Measurements from ENCODE around the gene FEN1.
A peak's percentile ranks its signal among the peaks of the same experiment; 100 is the strongest.

FEN1 gene

GRCh38 chr11:61827571-61828378 is 35.1 kb downstream of the FEN1 start, which contains the start of gene FADS2:
Gene FADS2, plus strand, starts transcription at chr11:61828300. Its CDS starts 91 bp downstream, at chr11:61828391.
- DNase-seq: peak; percentile 85 to 92

- no peak for DNase-seq
Observed at GRCh38 chr11:61828379-61828628, 35.6 kb downstream of the FEN1 start.

DNA sequence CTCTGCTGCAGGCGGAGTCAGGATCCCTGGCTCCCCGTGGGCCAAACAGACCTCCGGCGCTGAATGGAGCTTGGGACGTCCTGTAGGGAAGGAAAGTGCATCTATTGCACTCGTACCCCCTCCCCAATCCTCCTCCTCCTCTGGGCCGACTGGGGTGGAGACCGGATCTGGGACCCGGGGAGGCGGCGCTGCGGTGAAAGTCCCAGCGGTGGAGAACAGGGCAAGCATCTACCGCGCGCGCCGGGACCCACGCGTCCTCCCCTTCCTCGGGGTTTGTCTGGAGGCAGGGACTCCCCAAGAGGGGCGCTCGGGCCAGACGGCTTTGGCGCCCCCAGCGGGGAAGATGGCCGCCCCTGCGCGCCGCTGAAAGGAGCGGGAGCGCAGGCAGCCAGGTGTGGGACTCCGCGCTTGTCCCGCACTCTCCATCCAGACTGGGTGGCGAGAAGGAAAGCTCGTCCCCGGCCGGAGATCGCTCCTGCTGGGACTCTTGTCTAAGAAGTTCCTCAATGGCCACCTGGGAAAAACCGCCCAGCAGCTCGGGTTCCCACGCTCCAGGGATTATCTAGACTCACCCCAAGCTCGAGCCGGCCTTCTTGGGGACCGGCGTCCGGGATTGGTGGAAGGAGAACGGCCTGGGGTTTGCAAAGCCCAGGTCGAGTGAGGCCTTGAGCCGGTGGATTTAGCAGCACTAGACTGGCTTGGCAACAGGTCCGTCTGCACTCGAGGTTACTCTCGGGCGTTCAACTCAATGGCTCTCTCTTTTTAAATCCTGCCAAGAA is 36.1 kb downstream of the FEN1 start:
- DNase-seq: peak in 1 of 2 experiments; percentile 52

GRCh38 chr11:61829806-61830205 is 37.1 kb downstream of the FEN1 start:
- DNase-seq: no peak

DNA sequence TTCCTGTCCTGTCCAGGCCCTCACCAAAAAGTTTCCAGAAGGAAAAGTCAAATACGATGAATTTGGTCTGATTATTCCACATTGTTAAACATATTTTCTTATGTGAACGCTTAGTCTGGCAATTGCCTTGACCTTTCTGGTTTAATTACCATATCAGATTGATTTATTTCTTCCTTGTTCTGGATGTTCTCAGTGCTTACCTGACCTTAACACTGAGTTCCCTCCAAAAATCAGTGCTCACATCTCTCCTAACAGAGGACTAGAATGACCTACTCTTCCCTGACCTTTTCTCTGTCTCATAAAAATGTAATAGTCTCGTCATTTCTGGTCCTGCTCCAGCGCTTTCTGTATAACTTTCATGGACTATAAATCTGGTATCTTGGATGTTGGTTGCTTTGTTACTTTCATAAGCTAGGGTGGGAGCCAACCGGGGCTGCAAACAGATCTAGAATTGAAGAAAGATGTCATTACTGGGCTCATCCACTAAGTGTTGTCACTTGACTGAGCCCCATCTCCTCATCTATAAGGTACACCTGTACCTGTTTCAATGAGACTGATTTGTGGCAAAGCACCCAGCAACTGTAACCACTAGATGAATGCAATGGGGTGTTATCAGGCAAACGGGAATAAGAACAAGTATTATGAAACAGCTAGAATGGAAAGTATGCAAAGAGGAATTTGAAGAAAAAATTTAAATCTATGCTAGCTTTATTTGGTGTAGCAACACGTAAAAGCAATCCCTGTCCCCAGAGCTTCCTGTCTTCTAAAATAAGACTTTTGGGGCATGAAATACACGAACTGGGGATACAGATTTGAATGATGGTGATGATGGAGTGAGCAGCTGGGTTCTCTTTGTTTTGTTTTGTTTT is 37.8 kb downstream of the FEN1 start:
- no peak for DNase-seq

DNA sequence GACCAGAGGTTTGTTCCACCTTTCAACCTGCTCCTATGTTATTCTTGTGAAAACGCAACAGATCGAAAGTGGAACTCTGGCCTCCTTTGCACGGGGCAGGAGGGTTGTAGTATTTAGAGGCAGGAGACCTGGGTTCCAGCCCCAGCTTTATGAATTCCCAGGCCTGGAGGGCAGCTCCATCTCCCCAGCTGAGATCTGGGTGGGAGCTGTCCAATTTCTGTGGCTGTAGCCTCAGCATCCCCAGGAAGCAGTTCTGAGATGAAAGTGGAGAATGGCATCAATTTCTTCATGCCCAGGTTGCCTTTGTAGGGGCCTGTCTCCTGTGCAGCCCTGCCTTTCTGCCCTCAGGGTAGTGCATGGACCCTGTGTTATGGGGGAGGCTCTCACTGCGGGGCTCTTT is 39.5 kb downstream of the FEN1 start:
- DNase-seq: no peak

- DNase-seq: no peak
Observed at GRCh38 chr11:61832754-61833153, 40.0 kb downstream of the FEN1 start.

GRCh38 chr11:61833471-61833870 is 40.8 kb downstream of the FEN1 start:
- no peak for DNase-seq

- DNase-seq: no peak
Observed at GRCh38 chr11:61833926-61834277, 41.2 kb downstream of the FEN1 start.

GRCh38 chr11:61834278-61835048 is 41.8 kb downstream of the FEN1 start:
- no peak for DNase-seq

- no peak for DNase-seq
Observed at GRCh38 chr11:61836193-61836592, 43.5 kb downstream of the FEN1 start.

DNA sequence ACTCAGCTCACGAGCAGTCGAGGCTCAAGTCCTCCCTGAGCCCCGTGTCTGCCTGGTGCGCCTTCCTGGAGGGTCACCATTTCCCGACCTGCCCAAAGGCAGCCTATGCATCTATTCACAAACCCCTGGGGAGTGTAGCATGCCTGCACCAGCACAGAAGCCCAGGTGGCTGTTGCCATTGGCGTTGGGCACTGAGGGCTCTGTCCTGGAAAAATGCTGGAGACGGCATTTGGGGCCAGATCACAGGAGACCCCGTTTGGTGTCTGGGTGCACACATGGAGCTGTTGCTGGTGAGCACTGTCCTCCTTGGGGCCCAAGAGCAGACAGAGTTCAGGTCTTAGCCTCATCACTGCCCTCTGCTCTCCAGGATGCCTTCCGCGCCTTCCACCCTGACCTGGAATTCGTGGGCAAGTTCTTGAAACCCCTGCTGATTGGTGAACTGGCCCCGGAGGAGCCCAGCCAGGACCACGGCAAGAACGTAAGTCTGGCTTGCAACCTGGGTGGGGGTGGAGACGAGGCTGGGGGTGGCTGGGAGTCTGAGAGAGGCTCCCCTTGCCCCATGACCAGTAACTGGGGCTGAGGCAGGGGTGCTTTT is 44.8 kb downstream of the FEN1 start:
- DNase-seq: no peak

GRCh38 chr11:61838501-61838900 is 45.8 kb downstream of the FEN1 start:
- no peak for DNase-seq

DNA sequence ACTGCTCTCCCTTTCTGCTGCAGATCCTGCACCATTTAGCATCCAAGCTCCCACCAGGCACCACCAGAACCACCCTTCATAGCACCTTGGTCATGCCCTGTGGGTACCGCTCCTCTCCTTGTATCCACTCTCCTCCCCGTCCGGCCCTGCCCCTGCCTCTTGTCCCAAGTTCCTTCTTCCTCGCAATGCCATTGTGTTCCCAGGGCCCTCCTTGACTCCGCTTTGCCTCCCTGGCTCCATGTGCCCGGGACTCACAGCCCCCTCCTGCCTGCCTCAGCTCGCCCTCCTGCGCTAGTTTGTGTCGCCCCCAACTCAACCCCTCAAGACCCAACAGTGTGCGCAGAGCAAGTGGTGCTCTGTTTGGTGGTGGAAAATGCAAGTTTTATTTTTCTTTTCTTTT is 46.2 kb downstream of the FEN1 start:
- no peak for DNase-seq

DNA sequence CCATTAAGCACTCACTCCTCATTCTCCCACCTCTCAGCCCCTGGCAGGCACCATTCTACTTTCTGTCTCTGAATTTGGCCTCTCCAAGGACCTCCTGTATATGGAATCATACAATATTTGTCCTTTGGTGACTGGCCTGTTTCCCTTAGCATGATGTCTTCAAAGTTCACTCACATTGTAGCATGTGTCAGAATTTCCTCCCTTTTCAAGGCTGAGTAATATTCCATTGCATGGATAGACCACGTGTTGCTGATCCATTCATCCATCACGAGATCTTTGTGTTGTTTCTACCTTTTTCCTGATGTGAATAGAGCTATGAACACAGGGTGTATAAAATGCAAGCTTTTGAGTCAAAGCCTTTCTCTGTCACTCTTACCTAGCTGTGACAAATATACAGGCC is 47.0 kb downstream of the FEN1 start:
- DNase-seq: no peak

DNA sequence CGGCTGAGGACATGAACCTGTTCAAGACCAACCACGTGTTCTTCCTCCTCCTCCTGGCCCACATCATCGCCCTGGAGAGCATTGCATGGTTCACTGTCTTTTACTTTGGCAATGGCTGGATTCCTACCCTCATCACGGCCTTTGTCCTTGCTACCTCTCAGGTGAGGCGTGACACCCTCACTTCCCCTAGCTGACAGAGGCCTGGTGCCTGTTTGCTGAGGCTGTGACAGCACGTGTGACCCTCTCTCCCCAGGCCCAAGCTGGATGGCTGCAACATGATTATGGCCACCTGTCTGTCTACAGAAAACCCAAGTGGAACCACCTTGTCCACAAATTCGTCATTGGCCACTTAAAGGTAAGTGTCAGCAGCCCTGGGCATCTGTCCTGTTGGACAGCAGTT is 47.7 kb downstream of the FEN1 start:
- no peak for DNase-seq

DNA sequence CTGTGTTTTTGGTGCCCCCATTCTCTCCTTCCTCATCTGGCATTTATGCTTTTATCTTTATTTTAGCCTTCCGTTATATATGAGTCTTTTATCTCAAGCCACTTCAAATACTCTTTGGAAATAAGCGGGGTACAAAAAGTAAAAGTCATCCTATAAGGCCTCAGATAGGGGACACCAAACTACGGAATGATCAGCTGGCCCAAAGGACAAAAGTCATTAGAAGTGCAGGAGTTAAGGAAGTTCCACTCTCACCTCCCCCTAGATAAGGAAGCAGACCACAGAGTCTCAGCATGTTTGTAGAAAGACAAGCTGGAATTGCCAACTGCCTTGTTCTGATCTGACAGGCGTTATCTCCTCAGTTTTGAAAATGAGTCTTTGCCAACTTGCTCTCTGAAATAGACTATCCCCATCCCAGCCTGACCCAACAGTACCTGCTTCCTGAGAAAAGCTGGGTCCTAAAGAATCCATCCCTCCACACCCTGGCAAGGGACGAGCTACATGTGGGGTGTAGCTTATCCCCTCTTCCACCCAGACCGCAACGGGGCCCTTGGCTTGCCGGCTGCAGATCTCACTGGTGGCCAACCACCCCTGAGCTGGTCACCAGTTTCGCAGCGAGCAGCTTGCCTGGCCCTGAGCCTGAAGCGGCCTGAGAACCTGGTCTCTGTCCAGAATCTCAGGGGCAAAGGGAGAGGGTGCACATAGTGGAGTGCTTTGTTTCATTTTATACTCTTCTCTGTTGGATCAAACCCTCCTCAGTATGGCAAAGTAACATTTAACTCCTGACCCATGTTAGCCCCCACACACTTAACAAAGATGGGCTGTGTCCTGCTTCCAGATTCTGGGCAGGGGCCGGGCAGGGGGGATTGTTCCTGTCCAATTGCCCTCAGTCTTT is 49.2 kb downstream of the FEN1 start:
- DNase-seq: no peak

DNA sequence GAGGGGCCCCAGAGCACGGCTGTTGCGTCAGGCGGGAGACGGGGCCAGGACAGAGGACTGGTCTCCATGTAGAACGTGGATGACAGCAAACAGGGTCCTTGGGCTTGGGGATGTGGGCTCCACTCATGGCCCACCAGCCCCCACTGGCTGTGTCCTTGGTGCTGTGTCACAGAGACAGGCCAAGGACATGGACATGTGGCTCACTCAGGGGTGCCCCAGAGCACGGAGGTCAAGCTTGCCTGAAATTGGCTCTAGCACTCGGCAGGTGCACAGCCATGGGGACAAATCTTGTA is 49.8 kb downstream of the FEN1 start:
- no peak for DNase-seq

DNA sequence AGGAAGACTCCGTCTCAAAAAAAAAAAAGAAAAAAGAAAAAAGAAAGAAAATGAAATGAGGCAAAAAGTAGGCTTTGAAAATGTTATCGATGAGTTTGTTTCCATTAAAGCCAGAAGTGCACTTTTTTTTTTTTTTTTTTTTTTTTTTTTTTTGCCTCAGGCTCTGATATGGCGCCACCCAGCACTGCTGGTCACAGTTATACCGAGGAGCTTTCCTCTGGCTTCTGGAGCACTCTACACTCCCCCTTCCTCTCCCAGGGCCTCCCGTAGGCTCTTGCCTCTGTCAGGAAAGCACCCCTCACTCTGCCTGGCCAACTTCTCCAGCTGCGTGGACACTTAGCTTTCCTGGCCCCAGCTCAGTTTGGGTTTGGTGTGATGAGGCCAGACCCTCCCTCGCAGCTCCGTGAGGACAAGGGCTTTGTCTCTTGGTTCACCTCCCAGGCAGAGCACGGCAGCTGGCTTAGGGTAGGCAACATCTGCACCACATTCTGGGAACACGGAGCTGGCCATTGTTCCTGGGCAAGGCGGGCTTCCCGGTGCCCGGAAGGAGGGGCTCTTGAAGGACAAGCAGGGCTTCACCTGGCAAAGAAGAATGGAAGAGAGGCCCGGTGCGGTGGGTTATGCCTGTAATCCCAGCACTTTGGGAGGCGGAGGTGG is 52.3 kb downstream of the FEN1 start:
- DNase-seq: no peak

DNA sequence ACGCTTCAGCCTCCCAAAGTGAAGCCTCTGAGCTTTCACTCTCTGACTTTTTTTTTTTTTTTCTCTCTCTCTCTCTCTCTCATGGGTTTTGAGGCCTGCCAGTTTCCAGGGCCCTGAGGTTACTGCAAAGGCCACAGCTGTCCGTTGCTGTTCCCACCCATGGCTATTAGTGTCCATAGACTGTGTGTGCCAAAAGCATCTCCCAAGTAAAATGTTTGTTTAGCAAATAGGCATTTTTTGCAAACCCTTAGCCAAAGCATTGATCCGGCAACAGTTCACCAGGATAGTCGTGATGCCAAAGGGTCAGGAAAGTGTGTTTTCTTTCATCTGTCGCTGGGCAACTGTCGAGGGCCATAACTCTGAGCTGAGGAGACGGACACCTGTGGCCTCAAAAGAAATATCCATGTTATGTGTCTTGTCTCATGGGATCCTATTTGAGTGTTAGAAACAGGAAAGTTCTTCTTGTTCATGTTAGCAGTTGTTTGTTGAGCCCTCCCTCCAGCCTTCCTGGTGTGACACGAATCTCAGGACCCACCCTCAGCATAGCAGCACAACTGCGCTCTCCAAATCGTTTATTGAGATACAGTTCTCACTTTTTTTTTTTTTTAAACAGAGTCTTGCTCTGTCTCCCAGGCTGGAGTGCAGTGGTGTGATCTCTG is 53.8 kb downstream of the FEN1 start:
- no peak for DNase-seq

Measured in NCI-H446 (cell line).